Measurements from ENCODE around the gene GJE1.

GJE1 gene

GRCh38 chr6:142165227-142165626 lies 32.5 kb downstream of the GJE1 start:
- no peak for DNase-seq (ENCODE audit: low read depth)

GRCh38 chr6:142167071-142167470 lies 34.3 kb downstream of the GJE1 start:
- no peak for DNase-seq (ENCODE audit: low read depth)

- no peak for DNase-seq (ENCODE audit: low read depth)
Measured at GRCh38 chr6:142167486-142167885, 34.8 kb downstream of the GJE1 start.

- DNase-seq (ENCODE audit: low read depth), result no peak
Measured at GRCh38 chr6:142171351-142171750, 38.6 kb downstream of the GJE1 start.

GRCh38 chr6:142172758-142173157 lies 40.0 kb downstream of the GJE1 start:
- DNase-seq (ENCODE audit: low read depth), result no peak

- DNase-seq (ENCODE audit: low read depth), result no peak
Measured at GRCh38 chr6:142173980-142174379, 41.3 kb downstream of the GJE1 start.

GRCh38 chr6:142174703-142175102 lies 42.0 kb downstream of the GJE1 start:
- no peak for DNase-seq (ENCODE audit: low read depth)

- no peak for DNase-seq (ENCODE audit: low read depth)
Measured at GRCh38 chr6:142178129-142178528, 45.4 kb downstream of the GJE1 start.

GRCh38 chr6:142182004-142182403 lies 49.3 kb downstream of the GJE1 start:
- no peak for DNase-seq (ENCODE audit: low read depth)

GRCh38 chr6:142183351-142183750 lies 50.6 kb downstream of the GJE1 start:
- no peak for DNase-seq (ENCODE audit: low read depth)

- DNase-seq (ENCODE audit: low read depth), result no peak
Measured at GRCh38 chr6:142184307-142184706, 51.6 kb downstream of the GJE1 start.
